Measurements from ENCODE around the gene SPECC1L.
"Not testable (repeated sequence)": the region's sequence is repeated elsewhere in the genome, so short reads cannot be mapped to it uniquely, and the experiment has no call there.

SPECC1L gene

DNA sequence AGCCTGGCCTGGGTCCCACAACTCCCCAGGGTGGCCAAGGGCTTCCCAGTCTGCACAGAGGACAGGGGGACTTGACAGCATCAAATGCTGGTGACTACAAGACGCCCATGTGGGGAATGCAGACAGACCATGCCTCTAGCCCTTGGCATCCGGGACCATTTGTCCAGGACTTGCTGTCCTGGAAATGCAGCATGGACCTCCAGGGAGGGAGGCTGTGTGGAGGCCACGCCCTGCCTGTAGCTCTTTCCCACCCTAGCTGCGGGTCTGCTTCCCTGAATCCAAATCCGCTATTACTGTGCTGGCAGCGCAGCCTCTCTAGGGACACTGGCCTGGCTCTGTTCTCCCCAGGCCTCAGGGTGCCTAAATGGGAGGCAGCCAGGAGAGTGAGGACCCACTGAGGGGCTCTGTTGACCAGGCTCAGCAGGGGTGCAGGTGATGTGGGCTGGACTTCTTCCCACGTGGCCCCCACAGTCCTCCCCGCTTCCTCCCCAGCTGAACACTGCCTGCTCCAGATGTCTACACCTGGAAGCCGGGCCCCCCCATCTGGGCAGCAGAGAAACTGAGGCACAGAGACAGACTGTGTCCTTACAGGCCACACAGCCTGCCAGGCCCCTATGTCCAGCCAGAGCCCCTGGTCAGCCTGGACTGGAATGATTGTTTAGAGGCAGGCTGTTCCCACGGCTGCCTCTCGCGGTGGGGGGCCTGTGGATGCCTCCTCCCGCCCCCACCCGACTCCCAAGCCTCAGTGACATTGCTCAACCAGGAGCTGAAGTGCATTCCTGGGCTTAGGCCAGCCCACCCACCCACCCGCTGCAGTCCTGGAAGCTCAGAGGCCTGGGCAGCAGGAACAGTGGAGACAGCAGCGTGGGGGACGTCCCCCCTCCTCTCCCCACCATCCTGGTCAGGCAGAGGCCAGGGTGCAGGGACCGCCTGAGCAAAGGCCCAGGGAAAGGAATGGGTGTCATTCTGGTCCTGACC lies 24.8 kb upstream of the SPECC1L start:
- DNase-seq (ENCODE audit: extremely low read depth in 1 of 2, low read depth in 1 of 2) = not testable (repeated sequence)

DNA sequence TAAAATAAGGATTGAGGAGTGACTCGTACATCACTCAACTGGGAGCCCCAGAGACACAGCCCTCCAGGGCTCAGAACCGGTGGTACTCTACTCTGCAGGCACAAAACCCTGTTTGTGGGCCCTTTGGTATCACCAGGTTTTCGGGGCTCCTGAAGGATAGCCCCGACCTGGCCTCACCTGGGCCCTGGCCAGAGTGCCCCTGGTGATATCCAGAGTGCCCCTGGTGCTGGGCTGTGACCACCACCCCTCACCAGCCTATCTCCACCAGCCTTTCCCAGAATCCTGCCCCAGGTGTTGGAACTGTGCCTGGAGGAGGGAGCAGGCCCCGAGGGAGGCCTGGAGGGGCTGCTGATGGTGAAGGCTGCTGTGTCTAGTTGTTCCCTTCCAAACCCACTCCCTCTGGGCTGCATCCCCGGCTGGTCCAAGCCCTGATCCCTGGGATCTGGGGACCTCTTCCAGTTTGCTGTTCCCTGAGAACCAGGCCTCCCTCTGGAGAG lies 23.6 kb upstream of the SPECC1L start:
- DNase-seq (ENCODE audit: extremely low read depth in 1 of 2, low read depth in 1 of 2) = no peak

DNA sequence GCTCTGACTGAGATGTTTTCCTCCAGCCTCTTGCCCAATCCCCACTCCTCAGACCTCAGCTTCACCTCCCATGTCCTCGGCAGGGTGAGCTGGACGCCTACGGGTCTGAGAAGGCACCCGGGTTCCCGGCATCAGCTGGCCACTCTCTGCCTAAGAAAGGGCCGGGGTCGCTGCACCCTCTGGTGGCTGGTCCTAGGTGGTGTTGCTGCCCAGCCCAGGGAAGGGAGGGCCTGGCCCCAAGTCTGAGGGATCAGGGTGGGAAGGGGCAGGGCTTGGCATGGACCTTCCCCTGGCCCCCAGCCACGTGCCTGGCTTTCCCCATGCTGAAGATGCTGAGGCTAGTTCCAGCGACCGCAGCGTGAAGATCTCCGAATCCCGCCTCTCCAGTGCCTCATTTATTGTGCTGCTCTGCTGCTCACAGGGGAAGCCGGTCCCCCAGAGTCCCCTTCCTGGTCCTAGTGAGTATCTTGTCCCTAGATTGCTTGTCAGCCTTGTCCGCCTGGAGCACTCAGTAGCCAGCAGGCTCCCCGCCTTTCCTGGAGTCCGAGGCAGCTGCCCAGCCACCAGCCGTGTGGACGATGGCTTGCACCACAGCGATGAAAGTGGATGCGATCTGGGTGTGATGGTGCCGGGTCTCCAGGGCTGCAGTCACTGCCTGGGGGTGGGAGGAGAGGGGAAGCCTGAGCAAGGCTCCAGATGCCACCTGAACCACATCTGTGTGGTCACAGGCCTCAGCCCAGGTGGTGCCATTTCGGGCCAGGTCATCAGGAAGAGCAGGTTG lies 22.9 kb upstream of the SPECC1L start:
- DNase-seq (ENCODE audit: extremely low read depth in 1 of 2, low read depth in 1 of 2) = peak in 1 of 2 donors; percentile 28

DNA sequence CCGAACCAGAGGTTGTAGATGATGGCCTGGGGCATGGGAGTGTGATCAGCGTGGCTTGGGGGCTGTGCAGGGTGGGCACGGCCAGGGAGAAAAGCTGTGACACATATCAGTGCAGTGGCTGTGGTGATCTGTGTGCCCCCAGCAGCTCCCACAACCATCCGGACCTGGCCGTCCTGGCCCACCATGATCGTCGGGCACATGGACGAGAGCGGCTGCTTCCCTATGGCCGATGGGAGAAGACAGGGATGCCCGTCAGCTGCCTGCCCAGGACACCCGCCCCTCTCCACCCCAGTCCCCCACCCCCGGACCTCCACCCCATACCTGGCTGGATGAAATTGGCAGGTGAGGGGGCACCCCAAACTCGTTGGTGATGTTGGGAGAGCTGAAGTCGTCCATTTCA lies 22.0 kb upstream of the SPECC1L start:
- not testable (repeated sequence) for DNase-seq (ENCODE audit: extremely low read depth in 1 of 2, low read depth in 1 of 2)

DNA sequence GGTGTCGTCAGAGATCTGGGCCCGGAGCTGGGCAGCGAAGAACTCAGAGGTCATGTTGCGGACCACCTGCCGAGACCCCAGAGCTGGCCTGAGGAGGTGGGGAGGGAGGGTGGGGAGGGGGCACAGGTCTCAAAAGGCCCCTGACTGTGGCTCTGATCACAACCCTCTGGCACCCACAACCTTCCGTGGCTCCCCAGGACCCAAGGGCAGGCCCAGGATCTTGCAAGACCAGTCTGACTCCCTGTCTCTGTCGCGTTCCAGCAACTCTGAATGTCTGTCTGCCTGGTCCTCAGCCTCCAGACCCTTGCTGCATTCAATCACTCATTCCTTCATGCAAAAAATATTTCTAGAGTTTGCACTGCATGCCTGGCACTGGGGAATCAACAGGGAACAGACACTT lies 21.2 kb upstream of the SPECC1L start:
- not testable (repeated sequence) for DNase-seq (ENCODE audit: extremely low read depth in 1 of 2, low read depth in 1 of 2)

DNA sequence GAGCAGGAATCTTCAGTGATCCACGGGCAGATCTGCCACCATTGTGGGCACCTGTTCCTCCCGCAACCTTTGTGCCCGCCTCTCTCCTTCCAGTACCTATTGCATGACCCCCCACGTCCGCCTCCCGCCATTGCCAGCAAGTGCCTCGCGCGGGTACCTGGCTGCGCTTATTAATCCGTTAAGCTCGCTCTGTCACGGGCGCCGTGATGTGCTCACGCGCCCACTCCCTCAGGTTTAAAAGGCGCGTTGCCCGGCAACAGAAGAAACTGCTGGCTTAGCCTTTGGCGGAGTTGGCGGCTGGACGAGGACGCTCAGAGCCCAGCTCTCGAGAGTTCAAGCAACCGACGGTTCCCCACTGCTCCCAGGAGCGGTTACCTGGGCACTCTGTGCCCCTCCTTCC lies 19.3 kb upstream of the SPECC1L start:
- DNase-seq (ENCODE audit: extremely low read depth in 1 of 2, low read depth in 1 of 2) = not testable (repeated sequence)

GRCh38 chr22:24253126-24253525 lies 17.5 kb upstream of the SPECC1L start:
- DNase-seq (ENCODE audit: extremely low read depth in 1 of 2, low read depth in 1 of 2) = not testable (repeated sequence)

- not testable (repeated sequence) for DNase-seq (ENCODE audit: extremely low read depth in 1 of 2, low read depth in 1 of 2)
Observed at GRCh38 chr22:24256136-24256535, 14.5 kb upstream of the SPECC1L start.

DNA sequence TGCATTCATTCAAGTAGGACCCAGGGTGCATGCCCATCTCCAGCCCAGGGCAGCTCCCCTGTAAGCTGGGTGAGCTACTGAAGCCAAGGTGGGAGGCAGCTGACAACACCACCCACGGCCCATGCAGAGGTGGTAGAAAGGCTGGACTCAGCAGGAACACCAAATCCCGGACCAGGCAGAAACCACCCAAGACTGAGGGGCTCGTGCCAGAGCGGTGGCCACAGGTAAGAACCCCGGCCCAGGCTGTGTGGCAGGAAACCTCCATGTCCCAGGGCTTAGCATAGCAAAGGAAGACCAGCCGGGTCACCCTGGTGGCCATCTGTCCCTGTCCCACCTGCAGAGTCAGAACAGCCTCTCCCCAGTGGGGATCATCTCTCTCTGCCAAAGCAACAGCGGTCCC lies 13.9 kb upstream of the SPECC1L start:
- DNase-seq (ENCODE audit: extremely low read depth in 1 of 2, low read depth in 1 of 2) = not testable (repeated sequence)

GRCh38 chr22:24259459-24259858 lies 11.2 kb upstream of the SPECC1L start:
- peak in 1 of 2 donors; percentile 54 for DNase-seq (ENCODE audit: extremely low read depth in 1 of 2, low read depth in 1 of 2)

- DNase-seq (ENCODE audit: extremely low read depth in 1 of 2, low read depth in 1 of 2) = not testable (repeated sequence)
Observed at GRCh38 chr22:24262185-24262749, 8.4 kb upstream of the SPECC1L start.

GRCh38 chr22:24263479-24263878 lies 7.2 kb upstream of the SPECC1L start:
- not testable (repeated sequence) for DNase-seq (ENCODE audit: extremely low read depth in 1 of 2, low read depth in 1 of 2)

GRCh38 chr22:24264329-24264896 lies 6.2 kb upstream of the SPECC1L start:
- not testable (repeated sequence) for DNase-seq (ENCODE audit: extremely low read depth in 1 of 2, low read depth in 1 of 2)

DNA sequence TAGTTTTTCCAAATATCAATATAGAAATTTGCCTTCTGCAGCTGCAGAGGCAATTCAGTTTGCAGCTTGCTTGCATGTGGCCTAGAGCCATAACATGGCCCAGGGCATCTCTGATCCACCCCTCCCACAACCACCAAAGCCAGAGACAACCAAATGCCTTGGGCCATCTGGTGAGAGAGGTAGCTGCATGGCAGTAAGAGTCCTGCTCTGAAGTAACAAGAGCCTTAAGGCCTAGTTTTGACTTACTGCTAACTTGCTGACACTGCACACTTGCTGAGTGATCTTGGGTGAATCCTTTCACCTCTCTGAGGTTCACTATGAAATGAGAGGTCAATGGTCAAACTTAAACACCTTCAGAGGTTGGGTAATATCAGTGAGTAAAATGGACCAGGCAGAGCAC lies 4.9 kb upstream of the SPECC1L start:
- no peak for DNase-seq (ENCODE audit: extremely low read depth in 1 of 2, low read depth in 1 of 2)

DNA sequence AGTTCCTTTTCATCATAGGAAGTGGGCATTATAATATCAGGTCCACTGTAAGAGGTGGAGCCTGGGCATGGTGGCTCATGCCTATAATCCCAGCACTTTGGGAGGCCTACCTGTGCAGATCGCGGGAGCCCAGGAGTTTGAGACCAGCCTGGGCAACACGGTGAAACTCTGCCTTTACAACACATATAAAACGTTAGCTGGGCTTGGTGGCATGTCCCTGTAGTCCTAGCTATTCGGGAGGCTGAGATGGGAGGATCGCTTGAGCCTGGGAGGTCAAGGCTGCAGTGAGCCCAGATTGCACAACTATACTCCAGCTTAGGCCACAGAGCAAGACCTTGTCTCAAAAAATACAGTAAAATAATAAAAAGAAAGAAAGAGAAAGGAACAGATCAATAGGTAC lies 4.1 kb upstream of the SPECC1L start:
- not testable (repeated sequence) for DNase-seq (ENCODE audit: extremely low read depth in 1 of 2, low read depth in 1 of 2)

GRCh38 chr22:24271386-24271854 lies 789 bp downstream of the SPECC1L start:
- DNase-seq (ENCODE audit: extremely low read depth in 1 of 2, low read depth in 1 of 2) = no peak

DNA sequence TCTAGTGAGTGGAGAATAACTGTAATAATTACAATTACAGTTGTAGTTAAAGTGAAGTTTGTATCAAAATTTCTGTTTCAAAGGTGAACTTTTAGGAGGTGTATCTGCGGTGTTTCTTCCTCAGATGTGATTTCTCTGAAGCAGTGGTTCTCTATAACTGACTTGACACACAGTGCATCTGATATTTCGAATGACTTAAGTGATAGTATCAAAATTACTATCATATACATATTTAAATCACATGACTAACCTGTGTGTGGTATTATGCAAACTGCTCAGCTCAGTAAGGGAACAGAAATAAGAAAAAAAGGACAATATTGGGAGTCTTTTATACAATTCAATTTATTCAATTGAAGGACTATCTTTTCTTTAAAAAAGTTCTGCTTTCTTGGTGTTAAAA lies 2.4 kb downstream of the SPECC1L start:
- DNase-seq (ENCODE audit: extremely low read depth in 1 of 2, low read depth in 1 of 2) = not testable (repeated sequence)

GRCh38 chr22:24273906-24274305 lies 3.3 kb downstream of the SPECC1L start:
- not testable (repeated sequence) for DNase-seq (ENCODE audit: extremely low read depth in 1 of 2, low read depth in 1 of 2)

- DNase-seq (ENCODE audit: extremely low read depth in 1 of 2, low read depth in 1 of 2) = not testable (repeated sequence)
Observed at GRCh38 chr22:24274696-24275405, 4.2 kb downstream of the SPECC1L start.

DNA sequence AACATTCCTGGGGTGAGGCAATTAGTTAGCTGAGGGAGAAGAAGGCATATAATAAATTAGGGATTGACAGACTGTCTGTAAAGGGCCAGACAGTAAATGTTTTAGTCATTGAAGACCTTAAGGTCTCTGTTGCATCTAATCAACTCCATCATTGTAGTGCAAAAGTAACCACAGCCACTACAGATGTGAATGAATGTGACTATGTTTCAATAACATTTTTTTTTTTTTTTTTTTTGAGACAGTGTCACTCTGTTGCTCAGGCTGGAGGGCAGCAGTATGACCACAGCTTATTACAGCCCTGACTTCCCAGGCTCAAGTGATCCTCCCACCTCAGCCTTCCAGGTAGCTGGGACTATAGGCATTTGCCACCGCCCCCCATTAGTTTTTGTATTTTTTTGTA lies 9.7 kb downstream of the SPECC1L start:
- DNase-seq (ENCODE audit: extremely low read depth in 1 of 2, low read depth in 1 of 2) = not testable (repeated sequence)
